GM12865 (cell line): ENCODE data around the gene GUCY1B1.

Source experiments
- DNase-seq: peaks from one replicate; pipeline ENCODE4 v3.0.0; 2010; ENCODE audit warnings: low read depth
- H3K4me3 ChIP-seq: 2 replicates; pipeline ENCODE4 v1.5.1; 2011; ENCODE audit warnings: mild to moderate bottlenecking, low read depth, low read length, control low read depth
- CTCF ChIP-seq: IDR thresholded peaks from 2 replicates; pipeline ENCODE4 v1.5.1; 2011; ENCODE audit warnings: low read length, control low read depth, low read depth, inconsistent platforms; ENCODE audit not compliant: insufficient read depth; ENCODE audit errors: missing control alignments

GUCY1B1 gene

GRCh38 chr4:155805016-155805415, 46.2 kb downstream of the GUCY1B1 start:
- no peak for TF ChIP-seq CTCF
- no peak for DNase-seq
- no peak overlapping the region for H3K4me3 ChIP-seq

- no peak for DNase-seq
Measured at GRCh38 chr4:155807021-155807420, 48.2 kb downstream of the GUCY1B1 start.

GRCh38 chr4:155809835-155810234, 51.0 kb downstream of the GUCY1B1 start:
- DNase-seq, result peak; percentile 93
- H3K4me3 ChIP-seq, result no peak overlapping the region
- peak; percentile 43 for TF ChIP-seq CTCF

More at GRCh38 chr4:155807021-155807420, 48.2 kb downstream of the GUCY1B1 start:
- H3K4me3 ChIP-seq, result no peak overlapping the region
- TF ChIP-seq CTCF, result no peak

GRCh38 chr4:155811083-155811482, 52.3 kb downstream of the GUCY1B1 start:
- no peak for TF ChIP-seq CTCF
- no peak overlapping the region for H3K4me3 ChIP-seq
- no peak for DNase-seq

- no peak overlapping the region for H3K4me3 ChIP-seq
- TF ChIP-seq CTCF, result no peak
- no peak for DNase-seq
Measured at GRCh38 chr4:155818639-155819038, 59.8 kb downstream of the GUCY1B1 start.

- TF ChIP-seq CTCF, result no peak
- H3K4me3 ChIP-seq, result no peak overlapping the region
- no peak for DNase-seq
Measured at GRCh38 chr4:155819066-155819465, 60.2 kb downstream of the GUCY1B1 start.

GRCh38 chr4:155820887-155821518, 62.2 kb downstream of the GUCY1B1 start:
- TF ChIP-seq CTCF, result no peak
- no peak for DNase-seq
- no peak overlapping the region for H3K4me3 ChIP-seq
